ENCODE data around the gene COL23A1. TPM values are rescaled to one million over a fixed set of nuclear protein-coding genes. Genes with fewer than 3 reads are reported as not detected.

The COL23A1 gene
- total RNA-seq, 1 experiment from 2014 or later: 15.0 TPM

DNA sequence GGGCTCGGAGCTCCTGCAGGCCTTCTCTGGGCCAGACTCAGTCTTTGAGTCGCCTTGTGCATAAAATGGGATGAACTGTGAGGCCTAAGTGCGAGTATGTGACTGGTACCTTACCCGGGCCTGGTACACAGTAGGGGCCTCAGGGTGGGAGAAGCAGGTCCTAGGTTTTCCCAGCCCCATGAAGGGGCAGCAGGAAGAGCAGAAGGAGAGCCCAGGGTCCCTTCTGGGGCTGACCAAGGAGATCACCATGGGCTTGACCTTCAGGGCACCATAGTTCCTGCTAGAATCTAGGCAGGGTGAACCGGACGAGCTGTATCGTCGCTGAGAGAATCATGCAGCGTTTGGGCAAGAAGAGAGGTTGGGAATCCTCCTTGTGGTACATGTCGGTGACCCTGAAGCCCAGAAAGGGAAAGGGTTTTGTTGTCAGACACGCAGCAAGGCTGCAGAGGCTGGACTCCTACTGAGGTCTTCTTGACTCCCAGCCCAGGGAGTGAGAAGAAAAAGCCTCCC, 357.2 kb downstream of the COL23A1 start (continued):
- TF ChIP-seq, protein P1, sequence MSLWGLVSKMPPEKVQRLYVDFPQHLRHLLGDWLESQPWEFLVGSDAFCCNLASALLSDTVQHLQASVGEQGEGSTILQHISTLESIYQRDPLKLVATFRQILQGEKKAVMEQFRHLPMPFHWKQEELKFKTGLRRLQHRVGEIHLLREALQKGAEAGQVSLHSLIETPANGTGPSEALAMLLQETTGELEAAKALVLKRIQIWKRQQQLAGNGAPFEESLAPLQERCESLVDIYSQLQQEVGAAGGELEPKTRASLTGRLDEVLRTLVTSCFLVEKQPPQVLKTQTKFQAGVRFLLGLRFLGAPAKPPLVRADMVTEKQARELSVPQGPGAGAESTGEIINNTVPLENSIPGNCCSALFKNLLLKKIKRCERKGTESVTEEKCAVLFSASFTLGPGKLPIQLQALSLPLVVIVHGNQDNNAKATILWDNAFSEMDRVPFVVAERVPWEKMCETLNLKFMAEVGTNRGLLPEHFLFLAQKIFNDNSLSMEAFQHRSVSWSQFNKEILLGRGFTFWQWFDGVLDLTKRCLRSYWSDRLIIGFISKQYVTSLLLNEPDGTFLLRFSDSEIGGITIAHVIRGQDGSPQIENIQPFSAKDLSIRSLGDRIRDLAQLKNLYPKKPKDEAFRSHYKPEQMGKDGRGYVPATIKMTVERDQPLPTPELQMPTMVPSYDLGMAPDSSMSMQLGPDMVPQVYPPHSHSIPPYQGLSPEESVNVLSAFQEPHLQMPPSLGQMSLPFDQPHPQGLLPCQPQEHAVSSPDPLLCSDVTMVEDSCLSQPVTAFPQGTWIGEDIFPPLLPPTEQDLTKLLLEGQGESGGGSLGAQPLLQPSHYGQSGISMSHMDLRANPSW (CRISPR knock-in tag; conservative IDR thresholded peaks at IDR 0.05; ENCODE audit: low read depth): 0 out of 2 replicates have a peak, but pooled peaks have one; percentile 3
- 0 out of 2 replicates have a peak, but pooled peaks have one; percentile 9 for TF ChIP-seq ESRRA (CRISPR knock-in tag; IDR thresholded peaks at IDR 0.05; ENCODE audit: borderline replicate concordance)
- no peak for TF ChIP-seq CREM (CRISPR knock-in tag; IDR thresholded peaks at IDR 0.05)
- TF ChIP-seq EMX1 (CRISPR knock-in tag; IDR thresholded peaks at IDR 0.05): no peak
- TF ChIP-seq, protein P2, sequence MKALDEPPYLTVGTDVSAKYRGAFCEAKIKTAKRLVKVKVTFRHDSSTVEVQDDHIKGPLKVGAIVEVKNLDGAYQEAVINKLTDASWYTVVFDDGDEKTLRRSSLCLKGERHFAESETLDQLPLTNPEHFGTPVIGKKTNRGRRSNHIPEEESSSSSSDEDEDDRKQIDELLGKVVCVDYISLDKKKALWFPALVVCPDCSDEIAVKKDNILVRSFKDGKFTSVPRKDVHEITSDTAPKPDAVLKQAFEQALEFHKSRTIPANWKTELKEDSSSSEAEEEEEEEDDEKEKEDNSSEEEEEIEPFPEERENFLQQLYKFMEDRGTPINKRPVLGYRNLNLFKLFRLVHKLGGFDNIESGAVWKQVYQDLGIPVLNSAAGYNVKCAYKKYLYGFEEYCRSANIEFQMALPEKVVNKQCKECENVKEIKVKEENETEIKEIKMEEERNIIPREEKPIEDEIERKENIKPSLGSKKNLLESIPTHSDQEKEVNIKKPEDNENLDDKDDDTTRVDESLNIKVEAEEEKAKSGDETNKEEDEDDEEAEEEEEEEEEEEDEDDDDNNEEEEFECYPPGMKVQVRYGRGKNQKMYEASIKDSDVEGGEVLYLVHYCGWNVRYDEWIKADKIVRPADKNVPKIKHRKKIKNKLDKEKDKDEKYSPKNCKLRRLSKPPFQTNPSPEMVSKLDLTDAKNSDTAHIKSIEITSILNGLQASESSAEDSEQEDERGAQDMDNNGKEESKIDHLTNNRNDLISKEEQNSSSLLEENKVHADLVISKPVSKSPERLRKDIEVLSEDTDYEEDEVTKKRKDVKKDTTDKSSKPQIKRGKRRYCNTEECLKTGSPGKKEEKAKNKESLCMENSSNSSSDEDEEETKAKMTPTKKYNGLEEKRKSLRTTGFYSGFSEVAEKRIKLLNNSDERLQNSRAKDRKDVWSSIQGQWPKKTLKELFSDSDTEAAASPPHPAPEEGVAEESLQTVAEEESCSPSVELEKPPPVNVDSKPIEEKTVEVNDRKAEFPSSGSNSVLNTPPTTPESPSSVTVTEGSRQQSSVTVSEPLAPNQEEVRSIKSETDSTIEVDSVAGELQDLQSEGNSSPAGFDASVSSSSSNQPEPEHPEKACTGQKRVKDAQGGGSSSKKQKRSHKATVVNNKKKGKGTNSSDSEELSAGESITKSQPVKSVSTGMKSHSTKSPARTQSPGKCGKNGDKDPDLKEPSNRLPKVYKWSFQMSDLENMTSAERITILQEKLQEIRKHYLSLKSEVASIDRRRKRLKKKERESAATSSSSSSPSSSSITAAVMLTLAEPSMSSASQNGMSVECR (CRISPR knock-in tag; IDR thresholded peaks at IDR 0.05; ENCODE audit: borderline replicate concordance): 0 out of 2 replicates have a peak, but pooled peaks have one; percentile 23
- no peak for TF ChIP-seq GRHL2 (CRISPR knock-in tag; IDR thresholded peaks at IDR 0.05; ENCODE audit: insufficient replicate concordance, severe bottlenecking)
- TF ChIP-seq KAT7 (CRISPR knock-in tag; IDR thresholded peaks at IDR 0.05; ENCODE audit: borderline replicate concordance): no peak
- TF ChIP-seq GABPB1 (CRISPR knock-in tag; IDR thresholded peaks at IDR 0.05): 0 out of 2 replicates have a peak, but pooled peaks have one; percentile 1

DNA sequence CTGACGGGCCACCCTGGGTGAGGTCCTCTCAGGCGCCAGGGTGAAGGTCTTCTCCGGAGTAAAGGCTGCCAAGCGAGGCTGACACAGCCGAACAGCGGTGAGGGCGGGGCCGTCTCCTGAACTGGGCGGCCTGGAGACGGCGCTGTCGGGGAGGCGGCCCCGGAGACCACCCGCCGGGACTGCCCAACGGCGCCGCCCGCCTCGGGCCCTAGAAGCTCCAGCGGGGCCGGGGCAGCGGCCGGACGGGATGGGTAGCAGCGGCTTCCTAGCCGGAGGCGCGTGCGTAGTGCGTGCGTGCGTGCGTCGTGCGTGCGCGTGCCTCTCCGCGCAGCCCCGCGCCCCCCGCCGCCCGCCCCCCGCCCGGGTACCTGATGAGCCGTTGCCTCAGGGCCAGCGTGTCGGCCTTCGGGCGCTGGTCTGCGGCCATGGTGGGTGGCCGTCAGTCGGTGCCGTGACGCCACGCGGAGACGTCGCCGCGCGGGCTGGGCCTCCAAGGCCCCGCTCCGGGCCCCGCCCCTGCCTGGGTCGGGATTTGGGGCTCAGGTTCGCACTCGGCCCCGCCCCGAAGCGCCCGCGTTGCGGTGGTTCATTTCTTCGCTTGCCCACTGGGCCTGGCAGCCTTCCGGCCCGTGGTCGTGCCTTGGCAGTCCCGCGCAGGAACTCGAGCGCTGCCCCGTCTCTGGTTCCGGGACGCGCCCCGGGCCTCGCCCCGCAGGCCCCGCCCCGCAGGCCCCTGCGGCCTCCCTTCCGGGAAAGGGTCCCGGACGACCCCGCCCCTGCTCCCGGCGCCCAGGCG, 357.9 kb downstream of the COL23A1 start, which contains the start of gene PHYKPL:
Gene PHYKPL (minus strand): TSS at position 679 of the 796 bp plus-strand sequence. CDS start 252 bp downstream, at position 427.
- DNase-seq (ENCODE audit: low spot score) (peak; percentile 70), ATAC-seq (peak; percentile 64)
- Mint-ChIP-seq H3K4me1 (peaks cover 17% of the 10 kb centered on the region), H3K27me3 (ENCODE audit: low read depth) (no peaks in the 10 kb centered on the region), H3K36me3 (peaks cover 37% of the 10 kb centered on the region), H3K27ac (no peak within 1 kb of the TSS), H3K9me3 (peaks cover 5% of the 10 kb centered on the region; the same call in 1 of the 2 replicates), H3K4me3 (peak within 1 kb of the TSS; percentile 78)
- ChIA-PET CTCF (interaction anchor here (0.5 to 1.5 kb wide), 10 partner anchors 9 to 600 kb away, joined by 3 to 6 read pairs (median 4); partner anchors contain the start of genes COL23A1 and HNRNPAB), POLR2A (interaction anchor here (0.5 kb wide), 1 partner anchor 13 kb away, joined by 4 read pairs; no protein-coding TSS in a partner anchor)
- TF ChIP-seq SMAD3 (CRISPR knock-in tag; IDR thresholded peaks at IDR 0.05; ENCODE audit: borderline replicate concordance) (no peak), NR3C1 (CRISPR knock-in tag; conservative IDR thresholded peaks at IDR 0.05; ENCODE audit: low read depth) (no peak), FOXK1 (CRISPR knock-in tag; IDR thresholded peaks at IDR 0.05) (0 out of 2 replicates have a peak, but pooled peaks have one; percentile 19), TEAD1 (CRISPR knock-in tag; IDR thresholded peaks at IDR 0.05) (no peak; the same call in 1 of the 2 replicates), ZNF416 (CRISPR knock-in tag; IDR thresholded peaks at IDR 0.05) (no peak), ZNF121 (CRISPR knock-in tag; IDR thresholded peaks at IDR 0.05) (peak; percentile 99), CREM (CRISPR knock-in tag; IDR thresholded peaks at IDR 0.05) (no peak; the same call in 1 of the 2 replicates), NFYB (CRISPR knock-in tag; conservative IDR thresholded peaks at IDR 0.05; ENCODE audit: low read depth) (no peak), CREB1 (CRISPR knock-in tag; IDR thresholded peaks at IDR 0.05) (no peak), NFATC4 (CRISPR knock-in tag; IDR thresholded peaks at IDR 0.05) (no peak), ESRRA (CRISPR knock-in tag; IDR thresholded peaks at IDR 0.05; ENCODE audit: borderline replicate concordance) (no peak), ZNF317 (CRISPR knock-in tag; IDR thresholded peaks at IDR 0.05; ENCODE audit: borderline replicate concordance, low read depth) (no peak)
- TF ChIP-seq, protein P3, sequence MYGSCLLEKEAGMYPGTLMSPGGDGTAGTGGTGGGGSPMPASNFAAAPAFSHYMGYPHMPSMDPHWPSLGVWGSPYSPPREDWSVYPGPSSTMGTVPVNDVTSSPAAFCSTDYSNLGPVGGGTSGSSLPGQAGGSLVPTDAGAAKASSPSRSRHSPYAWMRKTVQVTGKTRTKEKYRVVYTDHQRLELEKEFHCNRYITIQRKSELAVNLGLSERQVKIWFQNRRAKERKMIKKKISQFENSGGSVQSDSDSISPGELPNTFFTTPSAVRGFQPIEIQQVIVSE (CRISPR knock-in tag; IDR thresholded peaks at IDR 0.05; ENCODE audit: borderline replicate concordance): no peak
- TF ChIP-seq, protein P4, sequence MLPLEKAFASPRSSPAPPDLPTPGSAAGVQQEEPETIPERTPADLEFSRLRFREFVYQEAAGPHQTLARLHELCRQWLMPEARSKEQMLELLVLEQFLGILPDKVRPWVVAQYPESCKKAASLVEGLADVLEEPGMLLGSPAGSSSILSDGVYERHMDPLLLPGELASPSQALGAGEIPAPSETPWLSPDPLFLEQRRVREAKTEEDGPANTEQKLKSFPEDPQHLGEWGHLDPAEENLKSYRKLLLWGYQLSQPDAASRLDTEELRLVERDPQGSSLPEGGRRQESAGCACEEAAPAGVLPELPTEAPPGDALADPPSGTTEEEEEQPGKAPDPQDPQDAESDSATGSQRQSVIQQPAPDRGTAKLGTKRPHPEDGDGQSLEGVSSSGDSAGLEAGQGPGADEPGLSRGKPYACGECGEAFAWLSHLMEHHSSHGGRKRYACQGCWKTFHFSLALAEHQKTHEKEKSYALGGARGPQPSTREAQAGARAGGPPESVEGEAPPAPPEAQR (CRISPR knock-in tag; IDR thresholded peaks at IDR 0.05): no peak
- TF ChIP-seq, protein P5, sequence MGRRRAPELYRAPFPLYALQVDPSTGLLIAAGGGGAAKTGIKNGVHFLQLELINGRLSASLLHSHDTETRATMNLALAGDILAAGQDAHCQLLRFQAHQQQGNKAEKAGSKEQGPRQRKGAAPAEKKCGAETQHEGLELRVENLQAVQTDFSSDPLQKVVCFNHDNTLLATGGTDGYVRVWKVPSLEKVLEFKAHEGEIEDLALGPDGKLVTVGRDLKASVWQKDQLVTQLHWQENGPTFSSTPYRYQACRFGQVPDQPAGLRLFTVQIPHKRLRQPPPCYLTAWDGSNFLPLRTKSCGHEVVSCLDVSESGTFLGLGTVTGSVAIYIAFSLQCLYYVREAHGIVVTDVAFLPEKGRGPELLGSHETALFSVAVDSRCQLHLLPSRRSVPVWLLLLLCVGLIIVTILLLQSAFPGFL (CRISPR knock-in tag; IDR thresholded peaks at IDR 0.05; ENCODE audit: borderline replicate concordance): no peak
- TF ChIP-seq, protein P6, sequence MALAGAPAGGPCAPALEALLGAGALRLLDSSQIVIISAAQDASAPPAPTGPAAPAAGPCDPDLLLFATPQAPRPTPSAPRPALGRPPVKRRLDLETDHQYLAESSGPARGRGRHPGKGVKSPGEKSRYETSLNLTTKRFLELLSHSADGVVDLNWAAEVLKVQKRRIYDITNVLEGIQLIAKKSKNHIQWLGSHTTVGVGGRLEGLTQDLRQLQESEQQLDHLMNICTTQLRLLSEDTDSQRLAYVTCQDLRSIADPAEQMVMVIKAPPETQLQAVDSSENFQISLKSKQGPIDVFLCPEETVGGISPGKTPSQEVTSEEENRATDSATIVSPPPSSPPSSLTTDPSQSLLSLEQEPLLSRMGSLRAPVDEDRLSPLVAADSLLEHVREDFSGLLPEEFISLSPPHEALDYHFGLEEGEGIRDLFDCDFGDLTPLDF (CRISPR knock-in tag; IDR thresholded peaks at IDR 0.05): no peak
